Esophagus muscularis mucosa (tissue), 4 donors: Measurements from ENCODE around the gene PAQR7. TPM values are rescaled to one million over a fixed set of nuclear protein-coding genes. Genes with fewer than 3 reads are reported as not detected.

Source experiments
- DNase-seq: peaks from one replicate; pipeline ENCODE4 v3.0.0-alpha.2; 2017; ENCODE audit errors: extremely low spot score
- H3K27ac ChIP-seq, 4 donors: fragments of 200-600 bp; sonication (generic); replicated peaks in 1 of 4; 1 replicate in 3 of 4; 2 replicates in 1 of 4; pipeline ENCODE4 v1.5.1; 2016 to 2019; ENCODE audit warnings: mild to moderate bottlenecking in 1 of 4
- H3K27me3 ChIP-seq, 4 donors: fragments of 200-600 bp; sonication (generic); one replicate each; pipeline versions ENCODE4 v1.5.1 to v1.6.0; 2016 to 2019
- H3K36me3 ChIP-seq, 4 donors: fragments of 200-600 bp; sonication (generic); one replicate each; pipeline ENCODE4 v1.5.1; 2016 to 2019
- H3K4me1 ChIP-seq, 4 donors: fragments of 200-600 bp; sonication (generic); one replicate each; pipeline ENCODE4 v1.5.1; 2016 to 2019
- H3K4me3 ChIP-seq, 4 donors: fragments of 200-600 bp; sonication (generic); 1 replicate in 2 of 4; 2 replicates in 2 of 4; pipeline ENCODE4 v1.5.1; 2016 to 2019; ENCODE audit warnings: mild to moderate bottlenecking in 4 of 4, moderate library complexity in 1 of 4
- H3K9me3 ChIP-seq, 4 donors: fragments of 200-600 bp; sonication (generic); 1 replicate in 3 of 4; 2 replicates in 1 of 4; pipeline ENCODE4 v1.5.1; 2016 to 2019
- CTCF ChIP-seq, 3 experiments: fragments of 200-600 bp in 2 of 3; fragments of 450-650 bp in 1 of 3; sonication (generic) in 2 of 3; IDR thresholded peaks; one replicate each; pipeline ENCODE4 v1.5.1; 2017 to 2019; ENCODE audit warnings: antibody characterized with exemption in 3 of 3, mild to moderate bottlenecking in 2 of 3, moderate library complexity in 1 of 3
- EP300 ChIP-seq: sonication (generic); formaldehyde crosslinking; IDR thresholded peaks from one replicate; pipeline ENCODE4 v1.6.1; 2017; ENCODE audit warnings: antibody characterized with exemption
- POLR2A ChIP-seq: fragments of 450-650 bp; IDR thresholded peaks from one replicate; pipeline ENCODE4 v1.6.1; 2017; ENCODE audit warnings: antibody characterized with exemption, moderate library complexity, mild to moderate bottlenecking, low read depth
- POLR2AphosphoS5 ChIP-seq, 2 donors: sonication (generic); formaldehyde crosslinking; IDR thresholded peaks; one replicate each; pipeline ENCODE4 v1.6.1; 2017; ENCODE audit warnings: antibody characterized with exemption in 2 of 2
- WGBS: methylation state at CpG from one replicate; pipeline ENCODE4 v1.1.5; 2018; 5-methylcytosine and 5-hydroxymethylcytosine counted together
- intact Hi-C: fragments of 100-400 bp; cut with DNase I; formaldehyde crosslinking; loops from one replicate; pipeline ENCODE4 v1.15.1; 2023
- total RNA-seq, 4 donors: library from RNA; depleted of rRNA; stranded (reverse); fragments of >200 nt; gene quantifications; one replicate each; pipeline versions ENCODE4 v1.1.0 to v1.2.1, GENCODE V29; 2016

PAQR7 gene
- total RNA-seq, 4 donors from 2014 or later, result 4.6 to 9.3 (median 8.0) TPM

- Histone ChIP-seq H3K27ac (no peak overlapping the region), H3K27me3 (no peaks in the 10 kb centered on the region), H3K36me3 (peaks cover 0 to 2% (median 0%) of the 10 kb centered on the region in 4 donors), H3K4me1 (peaks cover 17 to 33% (median 30%) of the 10 kb centered on the region in 4 donors), H3K9me3 (no peaks in the 10 kb centered on the region), H3K4me3 (no peak overlapping the region)
- TF ChIP-seq CTCF (IDR thresholded peaks at IDR 0.05) (no peak), POLR2A (no peak), EP300 (no peak), POLR2AphosphoS5 (IDR thresholded peaks at IDR 0.05) (no peak)
- DNase-seq, result no peak
- intact Hi-C loops, result no loop called here
- 86% methylated on average over 6 of the region's 6 CpGs for WGBS
Measured at GRCh38 chr1:25907601-25908000, 32.1 kb upstream of the PAQR7 start.

DNA sequence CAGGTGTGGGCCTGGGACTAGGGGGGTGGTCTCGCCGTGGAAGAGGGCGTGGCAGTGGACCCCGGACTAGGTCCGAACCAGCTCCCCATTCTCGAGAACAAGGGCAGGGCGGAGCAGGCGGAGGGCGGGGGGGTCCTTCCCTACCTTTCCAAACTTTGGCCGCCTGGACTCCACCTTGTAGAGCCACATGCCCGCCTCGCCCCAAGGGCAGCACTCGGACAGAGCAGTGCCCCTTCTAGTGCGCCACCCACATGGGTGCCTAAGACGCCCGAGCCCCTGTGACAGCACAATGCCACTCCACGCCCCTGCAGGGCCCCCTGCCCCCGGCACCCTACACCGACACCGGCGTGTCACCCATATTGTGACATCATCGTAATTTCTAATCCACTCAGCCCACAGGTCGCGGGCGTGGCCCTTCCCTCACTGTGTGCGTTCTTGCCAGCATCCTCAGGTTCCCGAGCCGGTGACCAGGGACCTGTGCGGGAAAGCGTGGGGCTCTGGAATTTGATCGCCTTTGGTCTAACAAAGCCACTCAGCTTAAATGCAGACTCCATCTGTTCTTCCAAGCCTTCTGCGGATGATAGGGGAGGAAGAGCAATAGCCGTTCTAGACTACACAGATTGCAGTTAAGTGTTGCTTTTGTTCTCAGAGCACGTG, 31.3 kb upstream of the PAQR7 start:
- intact Hi-C loops, result no loop called here
- Histone ChIP-seq H3K4me3 (peak overlapping the region; percentile 73 to 89 (median 79)), H3K9me3 (no peaks in the 10 kb centered on the region), H3K4me1 (peaks cover 17 to 33% (median 30%) of the 10 kb centered on the region in 4 donors), H3K36me3 (peaks cover 0 to 9% (median 2%) of the 10 kb centered on the region in 4 donors), H3K27me3 (no peaks in the 10 kb centered on the region), H3K27ac (peak overlapping the region; percentile 50 to 85 (median 75))
- no peak for TF ChIP-seq CTCF (IDR thresholded peaks at IDR 0.05)
- no peak for TF ChIP-seq POLR2A
- no peak for TF ChIP-seq POLR2AphosphoS5 (IDR thresholded peaks at IDR 0.05)
- TF ChIP-seq EP300, result no peak
- no peak for DNase-seq
- 28% methylated on average over 22 of the region's 34 CpGs for WGBS

DNA sequence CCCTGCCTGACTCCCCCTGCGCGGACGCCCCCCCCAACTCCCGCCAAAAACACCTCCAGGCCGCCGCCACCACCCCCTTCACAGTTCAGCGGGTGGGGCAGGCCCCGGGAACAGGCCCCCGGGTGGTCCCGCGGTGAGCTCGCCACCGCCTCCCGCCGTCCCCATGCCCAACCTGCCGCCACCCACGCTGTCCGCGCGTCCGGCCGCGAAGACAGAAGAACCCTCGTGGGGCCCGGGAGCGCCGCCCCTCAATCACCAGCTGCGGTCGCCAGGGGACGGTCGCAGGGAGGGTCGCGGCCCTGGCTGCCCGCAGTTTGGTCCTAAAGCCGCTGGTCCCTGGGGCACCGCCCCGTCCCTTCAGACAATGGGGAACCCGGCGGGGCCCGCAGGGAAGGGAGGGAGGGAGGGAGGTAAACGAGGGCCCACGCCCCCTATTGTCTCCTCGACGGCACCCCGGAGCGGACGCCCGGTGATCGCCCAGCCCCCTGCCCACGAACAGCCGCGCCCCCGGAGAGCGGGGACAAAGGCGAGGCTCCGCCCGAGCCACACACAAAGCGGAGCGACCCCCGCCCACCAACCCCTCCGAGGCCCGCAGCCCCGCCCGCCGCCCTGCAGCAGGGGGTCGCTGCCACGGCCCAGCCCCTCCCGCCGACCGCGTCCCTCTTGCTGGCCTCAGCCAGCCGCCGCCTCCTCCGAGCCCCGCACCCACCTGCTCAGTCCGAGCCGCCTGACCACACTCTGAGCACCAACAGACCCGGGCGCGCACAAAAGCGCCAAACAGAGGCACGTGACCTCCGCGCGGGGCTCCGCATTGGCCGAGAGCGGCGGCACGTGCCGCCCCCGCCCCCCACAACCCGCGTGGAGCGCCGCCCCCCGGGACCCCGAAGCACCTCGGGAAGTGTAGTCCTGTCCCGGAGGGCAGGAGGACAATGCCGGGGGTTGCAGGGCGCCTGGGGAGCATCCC, 30.5 kb upstream of the PAQR7 start, which contains the start of gene STMN1:
Gene STMN1 (minus strand): TSS at position 740 of the 964 bp plus-strand sequence. CDS start 1,743 bp downstream, outside the sequence.
- peak within 1 kb of the TSS; percentile 50 to 85 (median 75) for H3K27ac ChIP-seq
- no CpG with 5 or more reads among the region's 102 CpGs for WGBS
- H3K9me3 ChIP-seq, result no peaks in the 10 kb centered on the region
- DNase-seq, result peak; percentile 98
- TF ChIP-seq POLR2A (peak; percentile 43), POLR2AphosphoS5 (IDR thresholded peaks at IDR 0.05) (peak; percentile 93 to 97), EP300 (no peak), CTCF (IDR thresholded peaks at IDR 0.05) (peak in 1 of 3 experiments; percentile 11)
- H3K36me3 ChIP-seq, result peaks cover 0 to 17% (median 8%) of the 10 kb centered on the region in 4 donors
- H3K27me3 ChIP-seq, result no peaks in the 10 kb centered on the region
- H3K4me3 ChIP-seq, result peak within 1 kb of the TSS; percentile 73 to 89 (median 79)
- intact Hi-C loops, result loop anchor here (2.0 kb wide), 1 partner anchor 93 kb away; the partner anchor contains the start of gene PAFAH2
- H3K4me1 ChIP-seq, result peaks cover 17 to 33% (median 30%) of the 10 kb centered on the region in 4 donors

DNA sequence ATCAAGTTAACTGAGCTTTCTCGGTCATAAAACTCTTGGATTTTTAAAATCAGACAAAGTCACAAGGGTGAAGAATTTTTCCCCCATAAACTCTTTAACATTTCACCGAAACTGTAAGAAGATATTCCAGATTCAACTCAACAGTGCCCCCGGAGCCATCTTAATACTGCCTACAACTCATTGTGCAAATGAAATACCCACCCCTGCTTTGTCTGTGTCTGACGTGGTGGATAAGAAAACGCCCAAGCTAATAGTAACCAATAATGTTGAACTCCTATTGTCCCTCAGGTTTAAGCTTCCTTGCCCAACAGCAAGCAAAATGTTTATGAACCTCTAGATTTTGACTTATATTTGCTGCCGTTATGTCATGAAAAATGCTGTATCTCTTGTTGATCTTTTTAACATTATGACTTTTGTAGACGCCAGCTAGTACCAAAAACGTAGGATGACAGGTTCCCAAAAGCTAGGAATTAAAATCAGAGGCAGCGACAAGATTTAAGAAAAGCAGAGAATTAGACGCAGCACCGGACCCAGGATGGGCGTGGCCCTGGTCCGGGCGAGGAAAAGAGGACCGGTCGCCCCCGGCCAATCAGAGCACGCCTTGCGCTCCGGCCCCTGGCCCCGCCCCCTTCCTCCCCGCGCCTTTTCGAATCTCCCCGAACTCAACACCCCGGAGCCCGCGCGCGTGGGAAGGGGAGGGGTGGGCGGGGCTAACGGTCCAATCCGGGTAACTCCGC, 29.6 kb upstream of the PAQR7 start:
- Histone ChIP-seq H3K27ac (peak overlapping the region; percentile 50 to 85 (median 75)), H3K4me1 (peaks cover 17 to 33% (median 30%) of the 10 kb centered on the region in 4 donors), H3K27me3 (no peaks in the 10 kb centered on the region), H3K9me3 (no peaks in the 10 kb centered on the region), H3K36me3 (peaks cover 0 to 26% (median 11%) of the 10 kb centered on the region in 4 donors), H3K4me3 (peak overlapping the region; percentile 73 to 89 (median 79))
- TF ChIP-seq POLR2AphosphoS5 (IDR thresholded peaks at IDR 0.05) (peak in 1 of 2 donors; percentile 28), CTCF (IDR thresholded peaks at IDR 0.05) (no peak)
- under 1% methylated on average over 15 of the region's 34 CpGs for WGBS
- intact Hi-C loops, result loop anchor here (2.0 kb wide), 1 partner anchor 94 kb away; the partner anchor contains the start of gene PAFAH2
- peak; percentile 99 for DNase-seq
